ENCODE data around the gene MALAT1. TPM values are rescaled to one million over a fixed set of nuclear protein-coding genes. Genes with fewer than 3 reads are reported as not detected.

Gene MALAT1
- total RNA-seq, 4 donors from 2014 or later = 10,683 to 28,425 (median 19,356) TPM

GRCh38 chr11:65489706-65490320 lies 9.0 kb upstream of the MALAT1 start:
- peak in 2 of 3 donors; percentile 46 to 57 for DNase-seq
- H3K4me1 ChIP-seq = peaks cover 0 to 86% (median 51%) of the 10 kb centered on the region in 4 donors
- no peaks in the 10 kb centered on the region for H3K9me3 ChIP-seq
- no peak for TF ChIP-seq POLR2A (IDR thresholded peaks at IDR 0.05)
- TF ChIP-seq, protein P1, sequence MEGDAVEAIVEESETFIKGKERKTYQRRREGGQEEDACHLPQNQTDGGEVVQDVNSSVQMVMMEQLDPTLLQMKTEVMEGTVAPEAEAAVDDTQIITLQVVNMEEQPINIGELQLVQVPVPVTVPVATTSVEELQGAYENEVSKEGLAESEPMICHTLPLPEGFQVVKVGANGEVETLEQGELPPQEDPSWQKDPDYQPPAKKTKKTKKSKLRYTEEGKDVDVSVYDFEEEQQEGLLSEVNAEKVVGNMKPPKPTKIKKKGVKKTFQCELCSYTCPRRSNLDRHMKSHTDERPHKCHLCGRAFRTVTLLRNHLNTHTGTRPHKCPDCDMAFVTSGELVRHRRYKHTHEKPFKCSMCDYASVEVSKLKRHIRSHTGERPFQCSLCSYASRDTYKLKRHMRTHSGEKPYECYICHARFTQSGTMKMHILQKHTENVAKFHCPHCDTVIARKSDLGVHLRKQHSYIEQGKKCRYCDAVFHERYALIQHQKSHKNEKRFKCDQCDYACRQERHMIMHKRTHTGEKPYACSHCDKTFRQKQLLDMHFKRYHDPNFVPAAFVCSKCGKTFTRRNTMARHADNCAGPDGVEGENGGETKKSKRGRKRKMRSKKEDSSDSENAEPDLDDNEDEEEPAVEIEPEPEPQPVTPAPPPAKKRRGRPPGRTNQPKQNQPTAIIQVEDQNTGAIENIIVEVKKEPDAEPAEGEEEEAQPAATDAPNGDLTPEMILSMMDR (IDR thresholded peaks at IDR 0.05) = no peak
- H3K36me3 ChIP-seq = no peaks in the 10 kb centered on the region
- H3K4me3 ChIP-seq = no peak overlapping the region
- peak overlapping the region; percentile 71 to 99 (median 83) for H3K27ac ChIP-seq
- no peaks in the 10 kb centered on the region for H3K27me3 ChIP-seq

- no peaks in the 10 kb centered on the region for H3K27me3 ChIP-seq
- no peak for TF ChIP-seq POLR2A (IDR thresholded peaks at IDR 0.05)
- TF ChIP-seq, protein P1 (IDR thresholded peaks at IDR 0.05) = no peak
- H3K4me3 ChIP-seq = no peak overlapping the region
- peaks cover under 1 to 88% (median 53%) of the 10 kb centered on the region in 4 donors for H3K4me1 ChIP-seq
- no peaks in the 10 kb centered on the region for H3K36me3 ChIP-seq
- H3K9me3 ChIP-seq = no peaks in the 10 kb centered on the region
- DNase-seq = peak in 2 of 3 donors; percentile 41 to 46
- H3K27ac ChIP-seq = peak overlapping the region; percentile 71 to 99 (median 83)
Observed at GRCh38 chr11:65491163-65491465, 7.7 kb upstream of the MALAT1 start.

- DNase-seq = peak in 2 of 3 donors; percentile 88 to 93
- peak in 1 of 2 donors; percentile 80 for TF ChIP-seq POLR2A (IDR thresholded peaks at IDR 0.05)
- TF ChIP-seq, protein P1 (IDR thresholded peaks at IDR 0.05) = peak in 2 of 6 experiments; percentile 15 to 21
- Histone ChIP-seq H3K27me3 (no peaks in the 10 kb centered on the region), H3K4me3 (no peak overlapping the region), H3K4me1 (peaks cover 6 to 91% (median 57%) of the 10 kb centered on the region in 4 donors), H3K9me3 (no peaks in the 10 kb centered on the region), H3K36me3 (no peaks in the 10 kb centered on the region), H3K27ac (peak overlapping the region; percentile 71 to 99 (median 83))
Observed at GRCh38 chr11:65491614-65492386, 7.0 kb upstream of the MALAT1 start.

GRCh38 chr11:65492387-65492636 lies 6.5 kb upstream of the MALAT1 start:
- Histone ChIP-seq H3K27ac (peak overlapping the region; percentile 71 to 99 (median 83)), H3K36me3 (no peaks in the 10 kb centered on the region), H3K4me1 (peaks cover 6 to 90% (median 59%) of the 10 kb centered on the region in 4 donors), H3K27me3 (no peaks in the 10 kb centered on the region), H3K9me3 (no peaks in the 10 kb centered on the region), H3K4me3 (no peak overlapping the region)
- no peak for DNase-seq
- TF ChIP-seq, protein P1 (IDR thresholded peaks at IDR 0.05) = no peak
- no peak for TF ChIP-seq POLR2A (IDR thresholded peaks at IDR 0.05)

DNA sequence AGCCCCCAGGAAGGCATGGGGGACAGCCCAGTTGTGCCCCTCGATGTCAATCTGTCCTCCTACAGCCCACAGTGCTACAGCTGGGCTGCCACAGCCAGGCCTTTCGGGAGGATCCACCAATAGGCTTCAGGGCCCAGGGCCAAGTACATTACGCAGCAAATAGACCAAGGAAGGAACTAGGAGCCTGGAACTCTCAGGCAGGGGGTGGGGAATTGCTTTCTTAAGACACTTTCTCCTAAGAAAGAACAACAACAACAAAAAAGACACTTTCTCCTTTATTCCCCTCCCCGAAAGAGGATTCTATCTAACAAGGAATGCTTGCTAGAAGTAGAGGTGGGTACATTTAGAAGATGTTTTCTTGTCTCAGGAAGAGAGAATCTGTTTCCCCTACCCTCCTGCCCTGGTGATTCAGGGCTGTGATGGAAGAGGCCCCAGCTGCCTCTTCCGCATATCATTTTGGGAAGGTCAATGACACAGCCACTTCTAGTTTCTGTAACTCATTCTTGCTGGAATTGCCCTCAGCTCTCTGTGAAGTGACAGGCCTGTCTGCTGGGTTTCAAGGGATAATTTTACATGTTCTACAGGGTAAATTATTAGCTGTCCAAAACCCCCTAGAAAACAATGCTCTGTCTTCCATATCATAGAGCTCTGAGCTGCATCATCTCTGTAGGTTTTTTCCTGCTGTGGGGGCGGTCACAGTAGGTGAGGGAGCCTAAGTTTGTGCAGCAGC lies 6.0 kb upstream of the MALAT1 start:
- TF ChIP-seq POLR2A (IDR thresholded peaks at IDR 0.05) = peak in 1 of 2 donors; percentile 55
- TF ChIP-seq, protein P1 (IDR thresholded peaks at IDR 0.05) = no peak
- Histone ChIP-seq H3K27me3 (no peaks in the 10 kb centered on the region), H3K27ac (peak overlapping the region; percentile 71 to 99 (median 83)), H3K9me3 (no peaks in the 10 kb centered on the region), H3K36me3 (no peaks in the 10 kb centered on the region), H3K4me3 (peak overlapping the region in 1 of 4 donors; percentile 15), H3K4me1 (peaks cover 6 to 89% (median 58%) of the 10 kb centered on the region in 4 donors)
- DNase-seq = peak in 2 of 3 donors; percentile 71 to 90
